ENCODE measurements around the gene TADA3. TPM values are rescaled to one million over a fixed set of nuclear protein-coding genes. Genes with fewer than 3 reads are reported as not detected.
A peak's percentile ranks its signal among the peaks of the same experiment; 100 is the strongest.

Gene TADA3
- total and polyA plus RNA-seq, 10 donors = 33.6 to 73.7 (median 49.4) TPM

DNA sequence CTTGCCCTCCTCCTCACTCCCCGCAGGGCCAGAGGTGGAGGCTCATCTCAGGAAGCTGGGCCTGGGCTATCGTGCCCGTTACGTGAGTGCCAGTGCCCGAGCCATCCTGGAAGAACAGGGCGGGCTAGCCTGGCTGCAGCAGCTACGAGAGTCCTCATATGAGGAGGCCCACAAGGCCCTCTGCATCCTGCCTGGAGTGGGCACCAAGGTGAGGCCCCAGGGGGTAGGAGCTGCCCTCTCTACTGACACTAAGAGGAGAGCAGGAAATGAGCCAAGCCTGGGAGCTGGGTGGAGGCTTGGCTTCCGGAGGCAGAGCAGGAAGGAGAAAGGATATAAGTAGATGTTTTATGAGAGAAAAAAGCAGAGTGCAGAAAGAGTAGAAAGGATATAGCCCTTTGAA is 37.6 kb downstream of the TADA3 start:
- TF ChIP-seq POLR2AphosphoS5 (IDR thresholded peaks at IDR 0.05) (peak; percentile 37 to 55 (median 54)), POLR2A (IDR thresholded peaks at IDR 0.05) (no peak)
- peaks cover 5 to 85% (median 55%) of the 10 kb centered on the region in 6 donors for H3K36me3 ChIP-seq
- 46 to 68% (median 58%) methylated on average over 8 of the region's 8 CpGs for WGBS, 5 donors
- intact Hi-C loops (cut with DNase I; ENCODE audit: low total_unique reads) = no loop called here
- no peaks in the 10 kb centered on the region for H3K9me3 ChIP-seq
- no peak for DNase-seq
- no peaks in the 10 kb centered on the region for H3K27me3 ChIP-seq (replicated peaks in 1 of 7)
- H3K4me1 ChIP-seq = peaks cover 14 to 61% (median 46%) of the 10 kb centered on the region in 6 donors
- H3K4me3 ChIP-seq = no peak overlapping the region
- H3K27ac ChIP-seq = peak overlapping the region in 6 of 8 donors; percentile 21 to 74 (median 69)

- intact Hi-C loops (cut with DNase I; ENCODE audit: low total_unique reads) = no loop called here
- DNase-seq = no peak
- H3K27ac ChIP-seq = peak overlapping the region; percentile 64 to 97 (median 94)
- H3K27me3 ChIP-seq (replicated peaks in 1 of 7) = no peaks in the 10 kb centered on the region
- peaks cover 20 to 72% (median 52%) of the 10 kb centered on the region in 6 donors for H3K4me1 ChIP-seq
- H3K9me3 ChIP-seq = no peaks in the 10 kb centered on the region
- peak overlapping the region; percentile 46 to 86 (median 69) for H3K4me3 ChIP-seq
- 39 to 51% (median 46%) methylated on average over 17 of the region's 17 CpGs for WGBS, 5 donors
- TF ChIP-seq POLR2AphosphoS5 (IDR thresholded peaks at IDR 0.05) = no peak
- TF ChIP-seq, protein P1, sequence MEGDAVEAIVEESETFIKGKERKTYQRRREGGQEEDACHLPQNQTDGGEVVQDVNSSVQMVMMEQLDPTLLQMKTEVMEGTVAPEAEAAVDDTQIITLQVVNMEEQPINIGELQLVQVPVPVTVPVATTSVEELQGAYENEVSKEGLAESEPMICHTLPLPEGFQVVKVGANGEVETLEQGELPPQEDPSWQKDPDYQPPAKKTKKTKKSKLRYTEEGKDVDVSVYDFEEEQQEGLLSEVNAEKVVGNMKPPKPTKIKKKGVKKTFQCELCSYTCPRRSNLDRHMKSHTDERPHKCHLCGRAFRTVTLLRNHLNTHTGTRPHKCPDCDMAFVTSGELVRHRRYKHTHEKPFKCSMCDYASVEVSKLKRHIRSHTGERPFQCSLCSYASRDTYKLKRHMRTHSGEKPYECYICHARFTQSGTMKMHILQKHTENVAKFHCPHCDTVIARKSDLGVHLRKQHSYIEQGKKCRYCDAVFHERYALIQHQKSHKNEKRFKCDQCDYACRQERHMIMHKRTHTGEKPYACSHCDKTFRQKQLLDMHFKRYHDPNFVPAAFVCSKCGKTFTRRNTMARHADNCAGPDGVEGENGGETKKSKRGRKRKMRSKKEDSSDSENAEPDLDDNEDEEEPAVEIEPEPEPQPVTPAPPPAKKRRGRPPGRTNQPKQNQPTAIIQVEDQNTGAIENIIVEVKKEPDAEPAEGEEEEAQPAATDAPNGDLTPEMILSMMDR (IDR thresholded peaks at IDR 0.05 in 8 of 11, conservative IDR thresholded peaks at IDR 0.05 in 3 of 11) = no peak
- TF ChIP-seq POLR2A (IDR thresholded peaks at IDR 0.05) = no peak
- peaks cover 0 to 75% (median 41%) of the 10 kb centered on the region in 6 donors for H3K36me3 ChIP-seq
These were observed 41.5 kb downstream of the TADA3 start for GRCh38 chr3:9750556-9751411.

- Histone ChIP-seq H3K4me3 (peak within 1 kb of the TSS; percentile 46 to 86 (median 69)), H3K36me3 (peaks cover 3 to 75% (median 46%) of the 10 kb centered on the region in 6 donors), H3K27ac (peak within 1 kb of the TSS; percentile 78 to 97 (median 94)), H3K9me3 (no peaks in the 10 kb centered on the region), H3K4me1 (peaks cover 20 to 63% (median 44%) of the 10 kb centered on the region in 6 donors), H3K27me3 (replicated peaks in 1 of 7) (no peaks in the 10 kb centered on the region)
- DNase-seq = peak; percentile 98
- TF ChIP-seq, protein P1 (IDR thresholded peaks at IDR 0.05 in 8 of 11, conservative IDR thresholded peaks at IDR 0.05 in 3 of 11) = peak in 2 of 11 experiments; percentile 10 to 17
- peak in 1 of 3 donors; percentile 3 for TF ChIP-seq POLR2A (IDR thresholded peaks at IDR 0.05)
- TF ChIP-seq POLR2AphosphoS5 (IDR thresholded peaks at IDR 0.05) = peak; percentile 90 to 94 (median 93)
- intact Hi-C loops (cut with DNase I; ENCODE audit: low total_unique reads) = no loop called here
- WGBS, 5 donors = 0 to 1% (median 0%) methylated on average over 47 to 60 of the region's 60 CpGs
These were observed 42.4 kb downstream of the TADA3 start, which contains the start of gene OGG1 for GRCh38 chr3:9749645-9750555. OGG1 (plus strand) TSS chr3:9749952; CDS start chr3:9750287, 335 bp downstream.

- Histone ChIP-seq H3K27me3 (replicated peaks in 1 of 7) (no peaks in the 10 kb centered on the region), H3K4me1 (peaks cover 20 to 57% (median 38%) of the 10 kb centered on the region in 6 donors), H3K27ac (peak overlapping the region; percentile 78 to 97 (median 94)), H3K9me3 (no peaks in the 10 kb centered on the region), H3K4me3 (peak overlapping the region; percentile 46 to 86 (median 69)), H3K36me3 (peaks cover 6 to 75% (median 49%) of the 10 kb centered on the region in 6 donors)
- intact Hi-C loops (cut with DNase I; ENCODE audit: low total_unique reads) = no loop called here
- DNase-seq = no peak
- TF ChIP-seq, protein P1 (IDR thresholded peaks at IDR 0.05 in 8 of 11, conservative IDR thresholded peaks at IDR 0.05 in 3 of 11) = peak in 1 of 11 experiments; percentile 12
- TF ChIP-seq POLR2A (IDR thresholded peaks at IDR 0.05) = no peak
- 11 to 22% (median 20%) methylated on average over 16 to 19 of the region's 19 CpGs for WGBS, 5 donors
These were observed 43.0 kb downstream of the TADA3 start for GRCh38 chr3:9749296-9749644.
